Fibroblast of pulmonary artery (primary cell): ENCODE measurements around the gene DAPK1.
A peak's percentile ranks its signal among the peaks of the same experiment; 100 is the strongest.

Experiments used
- DNase-seq: peaks from one replicate; pipeline ENCODE4 v3.0.0-alpha.2; 2010; ENCODE audit warnings: low read depth
- H3K4me3 ChIP-seq: replicated peaks from 2 replicates; pipeline ENCODE4 v1.5.1; 2011; ENCODE audit warnings: low read depth, mild to moderate bottlenecking, control low read depth, low read length, moderate library complexity
- CTCF ChIP-seq: IDR thresholded peaks from 2 replicates; pipeline ENCODE4 v1.5.1; 2011; ENCODE audit warnings: mild to moderate bottlenecking, control low read depth, low read length, inconsistent platforms; ENCODE audit errors: missing control alignments

Gene DAPK1

DNA sequence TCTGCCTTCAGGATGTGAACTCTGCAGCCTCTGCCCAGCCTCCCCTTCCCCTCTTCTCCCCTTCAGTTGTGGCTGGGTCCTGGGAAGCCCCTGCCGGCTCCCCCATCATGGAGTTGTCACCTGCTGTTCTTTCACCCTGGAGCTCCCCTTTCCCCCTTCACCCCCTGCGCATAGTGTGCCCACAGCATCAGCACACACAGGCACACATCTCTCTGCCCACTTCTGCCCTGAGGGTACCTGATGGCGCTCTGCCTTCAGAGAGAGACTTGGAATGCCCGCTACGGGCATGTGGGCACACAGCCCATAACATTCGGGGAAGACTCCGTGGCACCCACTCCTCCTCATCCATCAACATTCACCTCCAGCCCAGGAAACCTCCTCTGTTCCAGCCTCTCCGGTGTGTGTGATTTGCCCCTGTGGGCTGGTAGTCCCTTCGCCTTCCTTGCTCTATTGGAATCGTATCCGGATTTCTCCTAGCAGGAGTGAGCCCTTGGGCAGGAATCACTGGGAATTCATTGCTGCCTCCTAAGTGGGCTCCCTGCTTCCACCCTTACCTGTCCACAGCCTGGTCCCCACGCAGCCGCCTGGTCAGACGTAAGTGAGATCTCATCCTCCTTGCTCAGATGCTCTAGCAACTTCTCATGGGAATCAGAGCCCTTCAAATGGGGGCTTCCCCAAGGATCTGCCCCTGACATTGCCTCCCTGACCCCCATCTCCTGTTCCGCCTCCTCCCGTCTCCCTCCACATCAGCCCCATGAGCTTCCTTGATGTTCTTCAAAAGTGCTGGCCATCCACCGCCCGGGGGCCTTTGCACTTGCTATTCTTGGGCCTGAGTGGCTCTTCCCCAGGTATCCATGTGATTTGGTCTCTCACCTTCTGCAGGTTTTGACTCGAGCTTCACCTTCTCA is 166.7 kb downstream of the DAPK1 start:
- no peak for DNase-seq
- no peak for TF ChIP-seq CTCF
- H3K4me3 ChIP-seq = no peak overlapping the region

DNA sequence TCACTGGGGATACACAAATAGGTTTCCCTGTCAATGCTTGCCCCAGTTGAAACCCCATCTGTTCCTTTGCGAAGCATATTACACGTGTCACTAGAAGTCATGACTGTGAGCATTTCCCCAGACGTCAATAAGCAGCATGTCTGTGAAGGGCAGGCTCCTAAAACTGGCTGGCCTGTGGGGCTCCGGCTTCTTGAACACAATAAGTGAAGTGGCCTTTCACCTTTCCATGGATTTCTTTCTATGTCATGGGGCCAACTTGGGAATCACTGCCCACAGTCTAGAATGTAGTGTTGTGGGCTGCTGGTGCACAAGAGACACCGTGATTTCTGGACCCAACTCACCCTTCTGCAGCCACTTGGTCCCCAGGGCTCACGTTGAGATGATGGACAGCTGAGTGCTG is 167.8 kb downstream of the DAPK1 start:
- no peak for TF ChIP-seq CTCF
- H3K4me3 ChIP-seq = no peak overlapping the region
- DNase-seq = no peak

DNA sequence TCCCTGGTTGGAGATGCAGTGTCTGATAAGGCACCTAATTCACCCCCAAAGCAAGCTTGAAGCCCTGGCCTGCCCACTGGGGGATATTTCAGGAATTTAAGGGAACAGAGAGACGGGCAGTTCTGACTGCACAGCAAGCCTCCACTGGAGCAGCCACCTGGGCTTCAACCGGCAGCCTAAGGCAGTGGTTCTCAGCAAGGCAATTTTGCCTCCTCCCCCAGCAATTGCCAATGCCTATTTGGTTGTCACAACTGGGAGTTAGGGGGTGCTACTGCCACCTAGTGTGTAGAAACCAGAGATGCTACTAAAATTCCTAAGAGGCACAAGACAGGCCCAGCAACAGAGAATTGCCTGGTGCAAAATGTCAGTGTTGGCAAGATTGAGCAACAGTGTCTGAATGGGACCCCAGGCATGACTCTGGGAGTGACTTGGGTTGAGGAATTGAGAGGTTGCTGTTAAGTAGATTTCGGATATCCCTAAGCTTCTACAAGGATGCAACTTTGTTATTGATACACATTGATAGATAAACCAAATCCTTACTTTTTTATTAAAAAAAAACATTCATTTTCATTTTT is 169.6 kb downstream of the DAPK1 start:
- TF ChIP-seq CTCF = peak; percentile 17
- peak; percentile 33 for DNase-seq
- H3K4me3 ChIP-seq = no peak overlapping the region

- no peak for TF ChIP-seq CTCF
- DNase-seq = no peak
Measured at GRCh38 chr9:87668222-87668621, 170.6 kb downstream of the DAPK1 start.

DNA sequence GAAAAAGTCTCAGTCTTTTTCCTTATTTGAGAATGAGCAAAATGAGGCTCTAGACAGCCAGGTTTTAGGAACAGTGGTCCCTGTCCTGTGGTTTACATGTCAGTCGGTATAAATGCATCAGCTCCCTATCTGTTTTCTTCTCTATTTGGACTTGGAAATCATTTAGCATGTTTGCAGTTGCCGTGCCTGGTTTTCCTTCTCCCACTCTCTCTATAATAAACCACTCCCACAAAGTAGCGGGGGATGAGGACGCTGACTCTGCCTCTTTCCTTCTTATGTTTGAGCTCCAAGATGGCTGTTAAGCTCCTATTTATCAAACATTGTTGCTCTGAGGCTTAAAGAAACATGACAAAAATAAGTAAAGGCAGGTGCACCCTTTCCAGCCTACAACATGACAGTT is 171.1 kb downstream of the DAPK1 start:
- no peak for TF ChIP-seq CTCF
- no peak overlapping the region for H3K4me3 ChIP-seq
- no peak for DNase-seq

More at GRCh38 chr9:87668222-87668621, 170.6 kb downstream of the DAPK1 start:
- H3K4me3 ChIP-seq = no peak overlapping the region

GRCh38 chr9:87670572-87671264 is 173.1 kb downstream of the DAPK1 start:
- no peak overlapping the region for H3K4me3 ChIP-seq
- DNase-seq = no peak
- no peak for TF ChIP-seq CTCF
